HG03196 (cell line): ENCODE results near the gene MTO1.
A peak's percentile ranks its signal among the peaks of the same experiment; 100 is the strongest.
"Not testable (repeated sequence)": the region's sequence is repeated elsewhere in the genome, so short reads cannot be mapped to it uniquely, and the experiment has no call there.

Experiments used
- ATAC-seq: cut with Tn5 transposase; IDR thresholded peaks from one replicate; pipeline ENCODE4 v1.9.1; 2021; ENCODE audit not compliant: unreplicated experiment

MTO1 gene

DNA sequence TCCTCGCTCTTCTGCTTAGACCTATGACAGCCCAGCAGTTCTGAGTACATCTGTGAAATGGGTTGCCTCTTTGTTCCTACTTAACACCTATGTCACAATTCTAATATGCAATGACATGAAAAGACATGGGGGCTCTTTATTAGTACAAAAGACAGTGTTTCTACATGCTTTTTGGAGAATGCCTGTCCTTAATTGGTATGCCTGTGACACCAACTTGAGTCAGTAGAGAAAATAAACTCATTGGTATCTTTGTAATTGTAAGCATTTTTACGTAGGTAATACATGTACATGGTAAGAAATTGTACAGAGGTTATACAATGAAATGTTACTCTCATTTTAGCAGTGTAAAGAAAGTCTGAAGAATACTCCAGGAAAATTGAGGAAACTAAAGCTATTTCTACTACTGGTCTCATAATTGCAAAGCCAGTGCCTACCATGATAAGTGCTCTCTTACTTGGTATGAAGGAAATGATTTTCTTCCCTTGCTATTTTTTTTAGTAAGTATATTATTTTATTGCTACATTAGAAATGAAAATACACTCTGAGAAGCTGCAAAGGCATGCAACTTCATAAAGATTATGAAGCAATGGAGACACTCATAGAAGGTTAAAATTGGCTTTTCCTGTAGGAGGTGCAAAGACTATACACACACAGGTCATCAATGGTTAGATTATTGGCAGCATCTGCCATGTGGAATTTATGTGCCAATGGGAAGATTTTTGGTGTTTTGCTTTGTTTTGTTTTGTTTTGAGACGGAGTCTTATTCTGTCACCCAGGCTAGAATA is 64.2 kb downstream of the MTO1 start:
- ATAC-seq, result no peak

DNA sequence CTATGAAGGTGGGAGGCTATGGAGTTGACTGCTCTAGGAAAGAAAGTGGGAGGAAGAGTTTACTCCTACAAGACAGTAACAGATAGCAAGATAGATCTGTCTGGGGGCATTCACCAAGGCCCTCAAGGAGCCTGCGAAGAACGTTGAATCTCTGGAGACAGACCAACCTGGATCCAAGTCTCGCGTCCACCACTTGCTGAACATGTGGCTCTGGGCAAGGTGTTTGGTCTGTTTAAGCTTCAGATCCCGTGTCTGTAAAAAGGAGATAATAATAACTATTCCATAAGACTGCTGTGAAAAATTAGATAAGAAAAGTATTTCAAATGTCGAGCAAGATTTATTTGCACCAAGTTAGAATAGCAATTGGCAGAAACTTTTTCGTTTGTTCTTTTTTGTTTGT is 67.4 kb downstream of the MTO1 start:
- ATAC-seq, result no peak

DNA sequence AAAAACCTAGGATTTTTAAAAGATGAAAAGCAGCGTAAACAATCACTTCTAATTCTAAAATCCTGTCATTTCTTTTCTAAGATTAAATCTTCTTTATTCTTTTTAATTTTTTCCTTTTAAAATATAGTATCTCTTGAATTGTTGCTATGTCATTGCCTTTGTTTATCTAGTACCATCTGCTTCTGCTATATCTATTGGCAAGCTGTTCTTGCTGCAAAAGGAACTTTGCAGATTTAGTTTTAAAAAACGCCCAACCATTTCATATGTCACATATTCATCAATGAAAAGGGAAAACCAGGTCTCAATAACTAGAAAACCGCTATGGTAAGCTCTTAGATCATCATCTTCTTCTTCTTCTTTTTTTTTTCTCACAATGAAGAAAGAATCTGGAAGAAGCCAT is 70.8 kb downstream of the MTO1 start:
- ATAC-seq, result no peak

DNA sequence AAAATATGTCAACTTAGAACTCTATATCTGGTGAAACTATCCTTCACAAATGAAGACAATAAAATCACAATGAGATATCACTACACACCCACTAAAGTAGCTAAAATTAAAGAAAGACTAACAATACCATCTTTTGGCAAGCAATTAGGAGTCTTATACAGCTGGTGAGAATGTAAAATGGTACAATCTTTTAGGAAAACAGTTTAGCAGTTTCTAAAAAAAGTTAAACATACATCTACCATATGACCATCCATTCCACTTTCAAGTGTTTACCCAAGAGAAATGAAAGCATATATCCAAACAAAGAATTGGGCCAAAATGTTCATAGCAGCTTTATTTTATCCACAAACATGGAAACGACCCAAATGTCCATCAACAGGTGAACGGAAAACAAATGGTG is 73.1 kb downstream of the MTO1 start:
- ATAC-seq, result no peak

DNA sequence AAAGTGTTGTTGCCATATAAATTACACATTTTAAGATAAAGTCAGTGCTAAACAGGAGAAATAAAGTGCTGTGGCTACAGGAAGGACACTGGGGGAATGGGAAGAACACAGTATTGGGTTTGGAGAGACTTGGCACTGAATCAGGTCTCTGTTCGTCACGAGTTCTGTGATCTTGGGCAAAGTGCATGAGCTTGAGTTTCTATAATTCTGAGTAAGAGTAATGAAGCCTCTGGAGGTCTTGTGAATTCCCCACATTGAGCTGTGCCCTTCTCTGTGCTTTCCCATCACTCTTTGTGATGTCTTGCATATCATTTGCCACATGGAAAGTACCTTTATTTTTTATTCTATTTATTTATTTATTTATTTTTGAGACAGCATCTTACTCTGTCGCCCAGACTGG is 76.1 kb downstream of the MTO1 start:
- ATAC-seq, result peak; percentile 55

DNA sequence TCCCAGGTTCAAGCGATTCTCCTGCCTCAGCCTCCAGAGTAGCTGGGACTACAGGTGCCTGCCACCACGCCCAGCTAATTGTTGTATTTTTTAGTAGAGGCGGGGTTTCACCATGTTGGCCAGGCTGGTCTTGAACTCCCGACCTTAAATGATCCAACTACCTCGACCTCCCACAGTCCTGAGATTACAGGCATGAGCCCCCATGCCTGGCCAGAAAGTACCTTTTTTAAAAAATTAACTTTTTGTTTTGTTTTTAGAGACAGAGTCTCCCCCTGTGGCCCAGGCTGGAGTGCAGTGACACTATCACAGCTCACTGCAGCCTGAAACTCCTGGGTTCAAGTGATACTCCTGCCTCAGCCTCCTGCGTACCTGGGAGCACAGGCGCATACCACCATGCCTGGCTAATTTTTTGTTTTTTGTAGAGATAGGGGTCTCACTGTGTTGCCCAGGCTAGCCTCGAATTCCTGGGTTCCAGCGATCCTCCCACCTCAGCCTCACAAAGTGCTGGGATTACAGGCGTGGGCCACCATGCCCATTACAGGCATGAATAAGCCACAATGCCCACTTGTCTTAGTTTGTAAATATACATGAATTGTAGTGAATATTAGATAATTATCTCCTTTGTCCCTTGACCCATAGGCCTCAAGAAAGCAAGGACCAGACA is 76.7 kb downstream of the MTO1 start:
- no peak for ATAC-seq

DNA sequence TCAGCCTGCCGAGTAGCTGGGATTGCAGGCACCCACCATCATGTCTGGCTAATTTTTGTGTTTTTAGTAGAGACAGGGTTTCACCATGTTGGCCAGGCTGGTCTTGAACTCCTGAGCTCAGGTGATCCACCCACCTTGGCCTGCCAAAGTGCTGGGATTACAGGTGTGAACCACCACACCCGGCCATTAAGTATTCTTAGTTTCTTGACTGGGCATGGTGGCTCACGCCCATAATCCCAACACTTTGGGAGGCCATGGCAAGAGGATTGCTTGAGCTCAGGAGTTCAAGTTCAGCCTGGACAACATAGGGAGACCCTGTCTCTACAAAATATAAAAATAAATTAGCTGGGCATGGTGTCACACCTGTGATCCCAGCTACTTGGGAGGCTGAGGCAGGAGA is 80.9 kb downstream of the MTO1 start:
- not testable (repeated sequence) for ATAC-seq

DNA sequence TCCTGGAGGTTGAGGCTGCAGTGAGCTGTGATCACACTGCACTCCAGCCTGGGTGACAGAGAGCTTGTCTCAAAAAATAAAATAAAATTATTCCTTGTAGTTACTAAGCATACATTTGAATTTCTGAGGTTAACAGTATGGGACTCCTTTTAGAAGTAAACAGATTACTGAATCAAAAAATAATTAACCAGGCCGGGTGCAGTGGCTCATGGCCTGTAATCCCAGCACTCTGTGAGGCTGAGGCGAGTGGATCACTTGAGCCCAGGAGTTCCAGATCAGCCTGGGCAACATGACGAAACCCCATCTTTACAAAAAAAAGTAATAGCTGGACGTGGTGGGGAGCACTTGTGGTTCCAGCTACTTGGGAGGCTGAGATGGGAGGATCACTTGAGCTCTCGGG is 81.4 kb downstream of the MTO1 start:
- no peak for ATAC-seq

DNA sequence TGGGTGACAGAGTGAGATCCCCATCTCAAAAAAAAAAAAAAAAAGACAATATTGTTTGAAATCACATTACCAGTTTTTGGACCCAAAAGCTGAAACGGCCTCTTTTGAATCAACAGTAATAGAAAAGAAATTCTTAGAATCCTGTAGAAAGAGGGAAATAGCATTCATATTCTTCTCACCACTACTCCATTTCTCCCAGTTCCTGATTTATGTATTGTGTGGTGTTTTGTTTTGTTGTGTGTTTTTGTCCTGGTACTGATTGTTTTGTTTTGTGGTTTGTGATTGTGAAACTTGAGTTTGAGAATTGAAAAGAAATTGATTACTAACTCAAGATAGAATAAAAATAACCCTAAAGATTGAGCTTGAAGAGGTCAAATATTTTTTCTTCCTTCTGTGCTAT is 85.5 kb downstream of the MTO1 start:
- ATAC-seq, result no peak

DNA sequence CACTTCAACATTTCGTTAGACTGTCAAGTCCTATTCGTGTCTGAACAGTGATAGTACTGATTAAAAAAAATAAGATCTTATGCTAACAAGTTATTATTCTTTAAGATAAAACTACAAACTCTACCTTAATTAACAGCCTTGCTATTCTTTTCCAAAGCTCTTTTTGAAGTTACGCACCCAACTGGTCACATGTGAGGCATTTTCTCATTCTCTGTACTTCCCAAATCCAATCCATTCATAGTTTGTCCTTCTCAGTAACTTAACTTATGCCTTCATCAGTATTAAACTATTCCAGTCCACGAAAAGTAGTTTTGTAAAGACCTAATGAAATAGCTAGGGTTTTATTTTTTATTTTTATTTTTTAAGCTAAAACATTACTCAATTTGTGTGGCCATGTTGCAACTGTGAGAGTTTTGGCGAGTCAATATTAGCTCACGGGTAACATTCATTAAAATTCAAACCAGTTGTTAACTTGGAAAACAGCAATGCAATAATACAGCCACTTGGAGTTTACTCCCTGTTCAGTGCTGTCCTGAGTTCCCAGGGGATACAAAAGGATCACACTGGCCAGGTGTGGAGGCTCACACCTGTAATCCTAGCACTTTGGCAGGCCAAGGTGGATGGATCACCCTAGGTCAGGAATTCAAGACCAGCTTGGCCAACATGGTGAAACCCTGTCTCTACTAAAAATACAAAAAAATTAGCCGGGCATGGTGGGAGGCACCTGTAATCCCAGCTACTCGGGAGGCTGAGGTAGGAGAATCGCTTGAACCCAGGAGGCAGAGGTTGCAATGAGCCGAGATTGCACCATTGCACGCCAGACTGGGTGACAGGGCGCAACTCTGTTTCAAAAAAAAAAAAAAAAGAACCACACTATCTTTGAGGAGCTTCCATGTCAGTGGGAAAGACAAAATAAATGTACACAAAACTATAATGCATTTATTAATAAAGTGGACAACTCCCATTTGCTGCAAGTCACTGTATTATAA is 87.2 kb downstream of the MTO1 start:
- no peak for ATAC-seq

DNA sequence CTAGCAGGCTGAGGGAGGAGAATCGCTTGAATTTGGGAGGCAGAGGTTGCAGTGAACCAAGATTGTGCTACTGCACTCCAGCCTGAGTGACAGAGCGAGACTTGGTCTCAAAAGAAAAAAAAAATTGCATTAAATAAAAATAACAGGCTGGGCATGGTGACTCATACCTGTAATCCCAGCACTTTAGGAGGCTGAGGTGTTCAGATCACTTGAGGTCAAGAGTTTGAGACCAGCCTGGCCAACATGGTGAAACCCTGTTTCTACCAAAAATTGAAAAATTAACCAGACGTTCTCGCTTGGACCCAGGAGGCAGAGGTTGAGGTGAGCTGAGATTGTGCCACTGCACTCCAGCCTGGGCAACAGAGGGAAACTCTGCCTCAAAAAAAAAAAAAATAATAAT is 89.6 kb downstream of the MTO1 start:
- ATAC-seq, result not testable (repeated sequence)

DNA sequence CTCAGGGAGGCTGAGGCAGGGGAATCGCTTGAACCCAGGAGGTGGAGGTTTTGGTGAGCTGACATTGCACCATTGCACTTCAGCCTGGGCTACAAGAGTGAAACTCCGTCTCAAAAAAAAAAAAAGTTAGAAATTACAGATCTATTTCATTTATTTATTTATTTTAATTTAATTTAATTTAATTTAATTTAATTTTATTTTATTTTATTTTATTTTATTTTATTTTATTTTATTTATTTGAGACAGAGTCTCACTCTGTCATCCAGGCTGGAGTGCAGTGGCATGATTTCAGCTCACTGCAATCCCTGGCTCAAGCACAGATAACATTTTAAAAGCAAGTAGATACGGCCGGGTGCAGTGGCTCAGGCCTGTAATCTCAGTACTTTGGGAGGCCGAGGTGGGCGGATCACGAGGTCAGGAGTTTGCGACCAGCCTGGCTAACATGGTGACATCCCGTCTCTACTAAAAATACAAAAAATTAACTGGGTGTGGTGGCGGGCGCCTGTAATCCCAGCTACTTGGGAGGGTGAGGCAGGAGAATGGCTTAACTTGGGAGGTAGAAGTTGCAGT is 93.9 kb downstream of the MTO1 start:
- not testable (repeated sequence) for ATAC-seq

DNA sequence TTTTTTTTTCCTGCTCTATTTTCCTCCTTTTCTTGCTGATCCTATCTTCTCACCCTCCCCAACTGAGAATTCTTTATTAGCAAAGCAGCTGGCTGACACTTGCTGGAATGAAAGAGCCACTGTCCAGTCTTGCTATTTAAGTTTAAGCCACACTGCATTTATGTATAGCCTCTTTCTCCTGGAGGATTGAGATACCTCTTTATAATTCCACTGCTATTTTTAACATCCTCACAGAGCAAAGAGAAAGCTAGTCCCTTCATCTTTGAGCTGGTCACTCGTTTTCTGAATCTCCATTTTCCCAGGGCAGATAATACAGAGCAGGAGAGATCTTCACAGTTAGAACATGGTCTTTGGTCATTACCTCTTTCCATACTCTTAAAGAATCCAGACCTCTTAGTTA is 95.3 kb downstream of the MTO1 start:
- ATAC-seq, result no peak
